Astrocyte (in vitro differentiated cells and primary cell): ENCODE data around the gene NXT2.

Experiments used
- CTCF ChIP-seq: IDR thresholded peaks from 2 replicates; pipeline ENCODE4 v1.5.1; 2011; ENCODE audit warnings: low read depth, mild to moderate bottlenecking, inconsistent platforms, low read length, moderate library complexity; ENCODE audit not compliant: insufficient read depth
- EZH2 ChIP-seq: IDR thresholded peaks from 2 replicates; pipeline ENCODE4 v1.6.1; 2012; ENCODE audit warnings: mild to moderate bottlenecking, low read length, inconsistent platforms; ENCODE audit not compliant: insufficient read depth

GRCh38 chrX:109498434-109498833 lies 38.2 kb upstream of the NXT2 start:
- no peak for TF ChIP-seq CTCF
- TF ChIP-seq EZH2 = no peak
